Mesendoderm (in vitro differentiated cells): ENCODE measurements around the gene CPAMD8.

Experiments
- DNase-seq: peaks from one replicate; pipeline ENCODE4 v3.0.0; 2013
- H2AK5ac ChIP-seq: 2 replicates; pipeline ENCODE4 v1.6.1; 2013; ENCODE audit warnings: low read length, inconsistent platforms
- H2BK120ac ChIP-seq: 2 replicates; pipeline ENCODE4 v1.6.1; 2013; ENCODE audit warnings: low read depth, mild to moderate bottlenecking, low read length, moderate library complexity, mixed read lengths
- H2BK15ac ChIP-seq: replicated peaks from 2 replicates; pipeline ENCODE4 v1.6.1; 2013; ENCODE audit warnings: low read depth, mild to moderate bottlenecking, moderate library complexity
- H2BK5ac ChIP-seq: 2 replicates; pipeline ENCODE4 v1.6.1; 2013; ENCODE audit warnings: low read length, inconsistent platforms
- H3K18ac ChIP-seq: 2 replicates; pipeline ENCODE4 v1.6.1; 2013; ENCODE audit warnings: mild to moderate bottlenecking, low read length, mixed read lengths
- H3K23ac ChIP-seq: one replicate; pipeline ENCODE4 v1.6.1; 2013; ENCODE audit warnings: low read length
- H3K27ac ChIP-seq: 2 replicates; pipeline ENCODE4 v1.5.1; 2013; ENCODE audit warnings: low read depth, mild to moderate bottlenecking, inconsistent platforms, low read length, moderate library complexity
- H3K27me3 ChIP-seq: 2 replicates; pipeline ENCODE4 v1.6.1; 2013; ENCODE audit warnings: low read length, control low read depth, mild to moderate bottlenecking, inconsistent platforms; ENCODE audit not compliant: insufficient read depth, poor library complexity
- H3K36me3 ChIP-seq: 2 replicates; pipeline ENCODE4 v1.6.1; 2013; ENCODE audit warnings: low read length, inconsistent platforms; ENCODE audit not compliant: control insufficient read depth, insufficient read depth
- H3K4ac ChIP-seq: one replicate; pipeline ENCODE4 v1.6.1; 2013; ENCODE audit warnings: low read depth, mild to moderate bottlenecking, low read length, moderate library complexity
- H3K4me1 ChIP-seq: 2 replicates; pipeline ENCODE4 v1.6.1; 2013; ENCODE audit warnings: low read depth, low read length, inconsistent platforms; ENCODE audit not compliant: control insufficient read depth
- H3K4me2 ChIP-seq: 2 replicates; pipeline ENCODE4 v1.6.1; 2013; ENCODE audit warnings: low read length
- H3K4me3 ChIP-seq: 2 replicates; pipeline ENCODE4 v1.5.1; 2013; ENCODE audit warnings: mild to moderate bottlenecking, low read length
- H3K56ac ChIP-seq: one replicate; pipeline ENCODE4 v1.6.1; 2013; ENCODE audit warnings: low read length
- H3K79me1 ChIP-seq: 2 replicates; pipeline ENCODE4 v1.6.1; 2013; ENCODE audit warnings: low read length, inconsistent platforms
- H3K79me2 ChIP-seq: 2 replicates; pipeline ENCODE4 v1.6.1; 2013; ENCODE audit warnings: mild to moderate bottlenecking, low read length; ENCODE audit not compliant: control insufficient read depth, insufficient read depth
- H3K9ac ChIP-seq: 2 replicates; pipeline ENCODE4 v1.6.1; 2013; ENCODE audit warnings: low read length, inconsistent platforms
- H4K5ac ChIP-seq: one replicate; pipeline ENCODE4 v1.6.1; 2013; ENCODE audit warnings: low read length
- H4K8ac ChIP-seq: one replicate; pipeline ENCODE4 v1.6.1; 2013; ENCODE audit warnings: low read depth, mild to moderate bottlenecking, control low read depth, low read length, moderate library complexity
- WGBS: extraction: QIAGEN DNeasy Blood & Tissue Kit; methylation state at CpG from one replicate; pipeline ENCODE4 v1.1.7; 2013; ENCODE audit warnings: low lambda C conversion rate, missing lambda C conversion rate; ENCODE audit not compliant: insufficient coverage; ENCODE audit errors: extremely low coverage; 5-methylcytosine and 5-hydroxymethylcytosine counted together

Gene CPAMD8

DNA sequence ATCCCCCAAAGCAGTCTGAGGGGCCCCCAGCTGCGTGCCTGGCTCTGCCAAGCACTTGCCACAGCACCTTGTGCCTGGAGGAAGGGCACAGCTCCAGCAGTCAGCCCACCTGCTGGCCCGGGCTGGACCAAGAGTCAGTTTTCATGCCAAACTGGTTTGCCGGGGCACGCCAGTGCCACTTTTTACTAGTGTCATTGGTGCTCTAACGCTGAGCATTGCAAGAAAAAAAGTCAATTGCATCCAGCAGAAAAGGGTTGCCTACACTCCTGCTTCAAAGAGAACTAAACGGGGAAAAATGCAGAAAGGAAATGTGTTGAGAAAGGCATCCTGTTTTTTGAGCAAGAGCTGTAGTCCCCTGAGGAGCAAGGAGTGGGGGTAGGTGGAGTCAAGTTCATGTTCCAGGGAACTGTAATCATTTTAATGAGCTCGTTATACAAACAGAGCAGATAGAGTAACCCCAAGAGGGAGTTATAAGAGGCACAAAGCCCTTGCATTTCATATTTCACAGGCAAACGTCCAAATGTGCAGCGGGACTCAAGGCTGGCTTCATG lies 69.4 kb downstream of the CPAMD8 start:
- Histone ChIP-seq H3K4me1 (no peaks in the 10 kb centered on the region), H4K8ac (no peak overlapping the region), H4K5ac (no peak overlapping the region), H3K23ac (no peak overlapping the region), H3K4me2 (no peak overlapping the region), H2BK120ac (no peak overlapping the region), H3K4me3 (no peak overlapping the region), H3K79me1 (no peaks in the 10 kb centered on the region), H3K36me3 (no peaks in the 10 kb centered on the region), H3K27ac (no peak overlapping the region), H2AK5ac (no peak overlapping the region), H3K27me3 (no peaks in the 10 kb centered on the region), H2BK15ac (no peak overlapping the region), H3K18ac (no peak overlapping the region), H3K4ac (no peak overlapping the region), H3K9ac (no peak overlapping the region), H3K79me2 (no peaks in the 10 kb centered on the region), H2BK5ac (no peak overlapping the region), H3K56ac (no peak overlapping the region)
- no CpG with 5 or more reads among the region's 9 CpGs for WGBS
- no peak for DNase-seq

DNA sequence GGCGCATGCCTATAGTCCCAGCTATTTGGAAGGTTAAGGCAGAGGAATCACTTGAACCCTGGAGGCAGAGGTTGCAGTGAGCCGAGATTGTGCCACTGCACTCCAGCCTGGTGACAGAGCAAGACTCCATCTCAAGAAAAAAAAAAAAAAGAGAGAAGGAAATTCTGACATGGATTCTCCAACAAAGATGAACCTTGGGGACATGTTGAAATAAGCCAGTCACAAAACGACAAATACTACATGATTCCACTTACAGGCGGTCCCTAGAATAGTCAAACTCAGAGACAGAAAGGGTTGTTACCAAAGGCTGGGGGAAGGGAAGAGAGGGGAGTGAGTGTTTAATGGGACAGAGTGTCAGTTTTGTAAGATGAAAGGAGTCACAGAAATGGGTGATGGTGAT lies 71.4 kb downstream of the CPAMD8 start:
- Histone ChIP-seq H2AK5ac (no peak overlapping the region), H3K4me2 (no peak overlapping the region), H2BK120ac (no peak overlapping the region), H3K27ac (no peak overlapping the region), H3K79me2 (no peaks in the 10 kb centered on the region), H4K5ac (no peak overlapping the region), H3K23ac (no peak overlapping the region), H3K56ac (no peak overlapping the region), H3K4me3 (no peak overlapping the region), H3K9ac (no peak overlapping the region), H2BK5ac (no peak overlapping the region), H3K18ac (no peak overlapping the region), H3K79me1 (no peaks in the 10 kb centered on the region), H3K4me1 (no peaks in the 10 kb centered on the region), H3K4ac (no peak overlapping the region), H2BK15ac (no peak overlapping the region), H4K8ac (no peak overlapping the region), H3K27me3 (no peaks in the 10 kb centered on the region), H3K36me3 (no peaks in the 10 kb centered on the region)
- DNase-seq = no peak
- WGBS = no CpG with 5 or more reads among the region's 4 CpGs

GRCh38 chr19:16952046-16952445 lies 74.6 kb downstream of the CPAMD8 start:
- Histone ChIP-seq H4K8ac (no peak overlapping the region), H3K4me2 (no peak overlapping the region), H3K18ac (no peak overlapping the region), H3K79me2 (no peaks in the 10 kb centered on the region), H3K36me3 (no peaks in the 10 kb centered on the region), H3K23ac (no peak overlapping the region), H3K4ac (no peak overlapping the region), H3K56ac (no peak overlapping the region), H3K27ac (no peak overlapping the region), H2BK120ac (no peak overlapping the region), H3K9ac (no peak overlapping the region), H3K79me1 (no peaks in the 10 kb centered on the region), H2BK5ac (no peak overlapping the region), H4K5ac (no peak overlapping the region), H2AK5ac (no peak overlapping the region), H3K27me3 (no peaks in the 10 kb centered on the region), H3K4me3 (no peak overlapping the region), H2BK15ac (no peak overlapping the region), H3K4me1 (no peaks in the 10 kb centered on the region)
- no peak for DNase-seq
- no CpG with 5 or more reads among the region's 9 CpGs for WGBS

GRCh38 chr19:16951529-16951928 lies 75.1 kb downstream of the CPAMD8 start:
- no peak overlapping the region for H4K5ac ChIP-seq

DNA sequence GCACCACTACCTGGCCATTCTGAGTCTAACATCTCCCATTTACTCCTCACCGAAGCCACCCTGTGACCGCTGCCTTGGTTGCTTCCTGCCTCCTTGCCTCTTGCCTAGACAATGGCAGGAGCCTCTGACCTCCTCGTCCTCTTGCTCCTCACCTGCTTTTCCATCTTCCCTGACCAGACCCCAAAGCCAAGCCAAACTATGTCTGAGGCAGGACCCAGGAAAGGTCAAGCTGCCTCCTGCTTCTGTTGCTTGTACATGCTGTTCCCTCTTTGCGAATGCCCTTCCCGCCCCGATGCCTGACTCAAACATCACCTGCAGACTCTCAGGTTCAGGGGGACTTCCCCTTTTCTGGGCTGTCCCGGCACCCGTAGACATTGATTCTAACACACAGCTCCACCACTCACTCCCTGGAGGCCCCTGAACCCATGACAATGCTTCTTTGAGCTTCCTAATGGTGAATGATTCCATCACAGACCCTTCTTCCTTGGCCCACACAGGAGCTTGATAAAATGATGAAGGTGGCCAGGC lies 77.0 kb downstream of the CPAMD8 start:
- Histone ChIP-seq H3K27ac (no peak overlapping the region), H3K23ac (no peak overlapping the region), H3K27me3 (no peaks in the 10 kb centered on the region), H2AK5ac (no peak overlapping the region), H3K79me2 (no peaks in the 10 kb centered on the region), H3K4ac (no peak overlapping the region), H3K4me2 (no peak overlapping the region), H2BK5ac (no peak overlapping the region), H3K79me1 (no peaks in the 10 kb centered on the region), H3K18ac (no peak overlapping the region), H2BK120ac (no peak overlapping the region), H3K4me3 (no peak overlapping the region), H4K5ac (no peak overlapping the region), H2BK15ac (no peak overlapping the region), H3K9ac (no peak overlapping the region), H4K8ac (no peak overlapping the region), H3K56ac (no peak overlapping the region), H3K4me1 (no peaks in the 10 kb centered on the region), H3K36me3 (no peaks in the 10 kb centered on the region)
- WGBS = no CpG with 5 or more reads among the region's 8 CpGs
- DNase-seq = no peak

More at GRCh38 chr19:16951529-16951928, 75.1 kb downstream of the CPAMD8 start:
- no peak overlapping the region for H2BK120ac ChIP-seq
- WGBS = no CpG with 5 or more reads among the region's 6 CpGs
- no peak overlapping the region for H2BK5ac ChIP-seq
- H2BK15ac ChIP-seq = no peak overlapping the region
- H3K23ac ChIP-seq = no peak overlapping the region
- H3K4me1 ChIP-seq = no peaks in the 10 kb centered on the region
- H4K8ac ChIP-seq = no peak overlapping the region
- no peak overlapping the region for H3K27ac ChIP-seq
- no peaks in the 10 kb centered on the region for H3K27me3 ChIP-seq
- H3K79me1 ChIP-seq = no peaks in the 10 kb centered on the region
- DNase-seq = no peak
- no peak overlapping the region for H3K4me2 ChIP-seq
- no peak overlapping the region for H3K4me3 ChIP-seq
- no peaks in the 10 kb centered on the region for H3K79me2 ChIP-seq
- no peak overlapping the region for H2AK5ac ChIP-seq
- H3K36me3 ChIP-seq = no peaks in the 10 kb centered on the region
- no peak overlapping the region for H3K18ac ChIP-seq
- no peak overlapping the region for H3K9ac ChIP-seq
- no peak overlapping the region for H3K4ac ChIP-seq
- no peak overlapping the region for H3K56ac ChIP-seq
